Measurements from ENCODE around the gene OR2T27.
"Not testable (repeated sequence)": the region's sequence is repeated elsewhere in the genome, so short reads cannot be mapped to it uniquely, and the experiment has no call there.

Gene OR2T27
- 0 reads per million in 2 donors for total RNA-seq

- DNase-seq: not testable (repeated sequence)
Observed at GRCh38 chr1:248655354-248655753, at the start of gene OR2T27. Gene OR2T27, minus strand, starts transcription at chr1:248655528. Its CDS starts 4,644 bp downstream, at chr1:248650884.

GRCh38 chr1:248704606-248705005 lies 49.3 kb upstream of the OR2T27 start:
- DNase-seq: no peak

- DNase-seq: no peak
Observed at GRCh38 chr1:248703674-248704073, 48.3 kb upstream of the OR2T27 start.

- DNase-seq: no peak
Observed at GRCh38 chr1:248702714-248703113, 47.4 kb upstream of the OR2T27 start, which contains the start of gene OR14I1. Gene OR14I1, minus strand, starts transcription at chr1:248702766.

GRCh38 chr1:248699099-248699498 lies 43.8 kb upstream of the OR2T27 start:
- no peak for DNase-seq

GRCh38 chr1:248697907-248698306 lies 42.6 kb upstream of the OR2T27 start:
- DNase-seq: no peak

GRCh38 chr1:248696774-248697173 lies 41.4 kb upstream of the OR2T27 start:
- DNase-seq: no peak

GRCh38 chr1:248696261-248696660 lies 40.9 kb upstream of the OR2T27 start:
- DNase-seq: no peak

GRCh38 chr1:248695451-248696132 lies 40.3 kb upstream of the OR2T27 start:
- DNase-seq: no peak

- no peak for DNase-seq
Observed at GRCh38 chr1:248691567-248692155, 36.3 kb upstream of the OR2T27 start.

GRCh38 chr1:248688527-248689298 lies 33.4 kb upstream of the OR2T27 start:
- no peak for DNase-seq

- no peak for DNase-seq
Observed at GRCh38 chr1:248686815-248687214, 31.5 kb upstream of the OR2T27 start.

- DNase-seq: no peak
Observed at GRCh38 chr1:248681651-248682050, 26.3 kb upstream of the OR2T27 start.

- no peak for DNase-seq
Observed at GRCh38 chr1:248670003-248670402, 14.7 kb upstream of the OR2T27 start.

GRCh38 chr1:248663453-248664328 lies 8.4 kb upstream of the OR2T27 start:
- DNase-seq: not testable (repeated sequence)

GRCh38 chr1:248656797-248657196 lies 1.5 kb upstream of the OR2T27 start:
- not testable (repeated sequence) for DNase-seq

GRCh38 chr1:248648770-248649536 lies 6.4 kb downstream of the OR2T27 start:
- not testable (repeated sequence) for DNase-seq

- DNase-seq: not testable (repeated sequence)
Observed at GRCh38 chr1:248645178-248645577, 10.2 kb downstream of the OR2T27 start, which contains the start of gene OR2T35. Gene OR2T35, minus strand, starts transcription at chr1:248645278. Its CDS starts 6,020 bp downstream, at chr1:248639258.

GRCh38 chr1:248642971-248643651 lies 12.2 kb downstream of the OR2T27 start:
- not testable (repeated sequence) for DNase-seq

- DNase-seq: not testable (repeated sequence)
Observed at GRCh38 chr1:248641583-248641982, 13.7 kb downstream of the OR2T27 start.

- not testable (repeated sequence) for DNase-seq
Observed at GRCh38 chr1:248640906-248641305, 14.4 kb downstream of the OR2T27 start.
